ENCODE measurements around the gene PLXND1. TPM values are rescaled to one million over a fixed set of nuclear protein-coding genes. Genes with fewer than 3 reads are reported as not detected.

The PLXND1 gene
- total RNA-seq, 2 donors from 2014 or later, result 207 to 246 TPM

DNA sequence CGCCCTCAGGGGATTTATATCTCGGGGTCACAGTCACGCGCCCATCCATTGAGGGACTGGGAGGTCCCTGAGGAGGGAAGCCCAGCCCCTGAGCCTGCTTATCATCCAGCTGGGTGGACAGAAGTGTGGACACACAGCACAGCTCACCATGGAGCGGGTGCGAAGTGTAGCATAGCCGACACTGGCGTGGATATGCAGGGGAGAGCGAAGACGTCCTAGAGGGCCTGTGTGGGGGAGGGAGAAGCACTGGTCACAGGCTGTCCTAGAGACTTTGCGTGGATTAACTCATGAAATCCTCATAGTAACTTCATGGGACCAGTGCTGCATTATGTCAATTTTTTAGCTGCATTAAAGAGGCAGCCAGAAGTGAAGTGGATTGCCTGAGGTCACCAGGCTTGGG, 26.1 kb upstream of the PLXND1 start:
- no peak overlapping the region for H3K27ac ChIP-seq
- no peaks in the 10 kb centered on the region for H3K9me3 ChIP-seq
- no peaks in the 10 kb centered on the region for H3K36me3 ChIP-seq
- no peak overlapping the region for H3K4me3 ChIP-seq
- DNase-seq (ENCODE audit: low spot score), result no peak
- H3K4me1 ChIP-seq (ENCODE audit: control insufficient read depth in 1 of 2, low read depth in 2 of 2), result peaks cover 3 to 11% of the 10 kb centered on the region in 2 donors
- no peak for ATAC-seq (ENCODE audit: insufficient number of reproducible peaks, low FRiP score, low read depth)
- TF ChIP-seq, protein P1, sequence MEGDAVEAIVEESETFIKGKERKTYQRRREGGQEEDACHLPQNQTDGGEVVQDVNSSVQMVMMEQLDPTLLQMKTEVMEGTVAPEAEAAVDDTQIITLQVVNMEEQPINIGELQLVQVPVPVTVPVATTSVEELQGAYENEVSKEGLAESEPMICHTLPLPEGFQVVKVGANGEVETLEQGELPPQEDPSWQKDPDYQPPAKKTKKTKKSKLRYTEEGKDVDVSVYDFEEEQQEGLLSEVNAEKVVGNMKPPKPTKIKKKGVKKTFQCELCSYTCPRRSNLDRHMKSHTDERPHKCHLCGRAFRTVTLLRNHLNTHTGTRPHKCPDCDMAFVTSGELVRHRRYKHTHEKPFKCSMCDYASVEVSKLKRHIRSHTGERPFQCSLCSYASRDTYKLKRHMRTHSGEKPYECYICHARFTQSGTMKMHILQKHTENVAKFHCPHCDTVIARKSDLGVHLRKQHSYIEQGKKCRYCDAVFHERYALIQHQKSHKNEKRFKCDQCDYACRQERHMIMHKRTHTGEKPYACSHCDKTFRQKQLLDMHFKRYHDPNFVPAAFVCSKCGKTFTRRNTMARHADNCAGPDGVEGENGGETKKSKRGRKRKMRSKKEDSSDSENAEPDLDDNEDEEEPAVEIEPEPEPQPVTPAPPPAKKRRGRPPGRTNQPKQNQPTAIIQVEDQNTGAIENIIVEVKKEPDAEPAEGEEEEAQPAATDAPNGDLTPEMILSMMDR (IDR thresholded peaks at IDR 0.05), result no peak
- H3K27me3 ChIP-seq (replicated peaks; ENCODE audit: insufficient read depth), result no peaks in the 10 kb centered on the region

DNA sequence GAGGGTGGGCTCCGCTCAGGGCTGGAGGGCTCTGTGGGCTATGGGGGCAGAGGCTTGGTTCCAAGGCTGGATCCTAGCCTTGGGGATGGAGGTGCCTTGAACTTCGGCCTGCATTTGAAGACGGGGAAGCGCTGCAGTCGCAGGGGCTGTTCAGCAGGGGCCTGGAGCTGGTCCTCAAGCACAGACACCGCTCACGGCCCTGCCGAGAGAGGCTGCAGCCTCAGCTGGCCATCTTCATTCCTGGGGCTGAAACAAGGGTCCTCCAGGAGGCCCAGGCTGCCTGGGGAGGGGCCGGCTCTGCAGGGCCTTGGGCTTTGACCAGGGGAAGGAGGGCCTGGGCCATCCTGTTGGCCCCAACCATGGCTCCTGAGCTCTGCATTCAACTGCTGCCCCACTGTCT, 25.6 kb upstream of the PLXND1 start:
- Histone ChIP-seq H3K27me3 (replicated peaks; ENCODE audit: insufficient read depth) (no peaks in the 10 kb centered on the region), H3K4me1 (ENCODE audit: control insufficient read depth in 1 of 2, low read depth in 2 of 2) (peaks cover 3 to 16% of the 10 kb centered on the region in 2 donors), H3K27ac (no peak overlapping the region), H3K4me3 (no peak overlapping the region), H3K9me3 (no peaks in the 10 kb centered on the region), H3K36me3 (no peaks in the 10 kb centered on the region)
- no peak for DNase-seq (ENCODE audit: low spot score)
- TF ChIP-seq, protein P1 (IDR thresholded peaks at IDR 0.05), result no peak
- no peak for ATAC-seq (ENCODE audit: insufficient number of reproducible peaks, low FRiP score, low read depth)

DNA sequence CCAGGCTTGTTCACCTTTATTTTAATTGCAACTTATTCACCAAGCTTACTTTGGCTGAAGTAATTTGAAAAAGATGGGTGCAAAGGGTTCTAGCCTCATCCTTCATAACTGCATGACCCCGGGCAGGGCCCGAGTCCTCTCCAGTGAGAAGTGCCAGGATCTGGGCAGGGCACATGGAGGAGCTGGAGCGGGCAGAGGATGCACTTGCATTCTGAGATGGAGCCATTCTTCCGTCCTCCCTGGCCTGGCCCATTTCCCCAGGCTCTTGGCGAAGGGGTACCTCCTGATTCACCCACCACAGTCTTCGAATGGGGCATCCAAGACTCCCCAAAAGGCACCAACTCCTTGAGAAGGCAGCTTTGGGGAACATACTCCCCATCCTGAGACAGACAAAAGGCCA, 22.5 kb upstream of the PLXND1 start:
- no peaks in the 10 kb centered on the region for H3K27me3 ChIP-seq (replicated peaks; ENCODE audit: insufficient read depth)
- TF ChIP-seq, protein P1 (IDR thresholded peaks at IDR 0.05), result no peak
- ATAC-seq (ENCODE audit: insufficient number of reproducible peaks, low FRiP score, low read depth) (no peak), DNase-seq (ENCODE audit: low spot score) (no peak)
- H3K4me3 ChIP-seq, result no peak overlapping the region
- H3K4me1 ChIP-seq (ENCODE audit: control insufficient read depth in 1 of 2, low read depth in 2 of 2), result peaks cover 23 to 45% of the 10 kb centered on the region in 2 donors
- no peaks in the 10 kb centered on the region for H3K36me3 ChIP-seq
- H3K9me3 ChIP-seq, result no peaks in the 10 kb centered on the region
- H3K27ac ChIP-seq, result no peak overlapping the region

DNA sequence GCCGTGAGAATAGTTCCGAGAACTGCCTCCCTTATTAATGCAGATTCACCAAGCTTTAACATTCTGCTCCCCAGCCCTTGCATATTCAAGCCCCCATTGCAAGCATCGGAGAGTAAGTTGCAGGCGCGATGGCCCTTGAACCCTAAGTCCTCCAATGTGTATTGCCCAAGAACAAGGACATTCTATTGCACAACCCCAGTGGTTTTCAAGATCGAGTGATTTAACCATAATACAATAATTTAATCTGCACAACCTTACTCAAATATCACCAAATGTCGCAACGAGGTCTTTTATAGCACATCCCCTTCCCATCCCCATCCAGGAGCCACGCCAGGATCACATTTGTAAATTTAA, 21.7 kb upstream of the PLXND1 start:
- ATAC-seq (ENCODE audit: insufficient number of reproducible peaks, low FRiP score, low read depth) (no peak), DNase-seq (ENCODE audit: low spot score) (no peak)
- Histone ChIP-seq H3K27ac (peak overlapping the region; percentile 98), H3K36me3 (no peaks in the 10 kb centered on the region), H3K4me3 (peak overlapping the region; percentile 74), H3K9me3 (no peaks in the 10 kb centered on the region), H3K4me1 (ENCODE audit: control insufficient read depth in 1 of 2, low read depth in 2 of 2) (peaks cover 31 to 54% of the 10 kb centered on the region in 2 donors), H3K27me3 (replicated peaks; ENCODE audit: insufficient read depth) (no peaks in the 10 kb centered on the region)
- TF ChIP-seq, protein P1 (IDR thresholded peaks at IDR 0.05), result no peak

DNA sequence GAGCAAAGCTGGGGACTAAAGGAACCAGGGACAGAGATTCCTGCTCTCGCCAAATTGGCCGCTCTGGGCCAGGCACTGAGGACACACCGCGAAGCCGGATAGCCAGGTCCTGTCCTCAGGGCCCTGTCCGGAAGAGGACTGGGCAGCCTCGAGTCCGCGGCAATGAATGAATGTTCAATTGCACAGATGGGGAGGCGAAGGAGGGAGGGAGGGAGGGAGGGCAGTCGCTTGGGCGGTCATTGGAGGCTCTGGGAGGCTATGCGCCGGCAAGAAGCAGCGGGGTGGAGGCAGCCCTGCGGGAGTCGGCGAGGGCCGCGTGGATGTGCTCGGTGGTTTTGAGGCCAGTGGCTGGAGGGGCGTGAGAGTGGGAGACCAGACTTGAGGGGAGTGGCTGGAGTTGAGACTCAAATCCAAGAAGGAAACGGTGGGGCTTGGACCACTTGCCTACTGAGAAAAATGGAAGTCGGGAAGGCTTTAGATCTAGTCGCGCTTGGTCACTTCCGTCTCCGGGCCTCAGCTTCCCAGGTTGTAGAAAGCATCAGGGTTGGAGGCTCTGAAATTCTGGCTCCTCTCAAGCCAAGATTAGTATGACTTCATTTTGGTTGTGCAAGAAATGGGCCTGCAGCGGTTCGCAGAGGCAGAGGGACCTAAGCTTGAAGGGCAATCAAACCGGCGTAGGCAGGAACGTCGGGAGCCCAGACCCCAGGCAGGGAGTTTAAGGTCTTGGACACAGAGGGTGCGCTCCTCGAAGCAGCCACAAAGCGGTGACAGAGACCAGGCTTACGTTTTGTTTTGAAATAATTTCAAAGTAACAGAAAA, 21.1 kb upstream of the PLXND1 start:
- peak; percentile 25 for ATAC-seq (ENCODE audit: insufficient number of reproducible peaks, low FRiP score, low read depth)
- H3K36me3 ChIP-seq, result no peaks in the 10 kb centered on the region
- H3K27me3 ChIP-seq (replicated peaks; ENCODE audit: insufficient read depth), result no peaks in the 10 kb centered on the region
- TF ChIP-seq, protein P1 (IDR thresholded peaks at IDR 0.05), result peak; percentile 74
- no peaks in the 10 kb centered on the region for H3K9me3 ChIP-seq
- no peak for DNase-seq (ENCODE audit: low spot score)
- H3K4me3 ChIP-seq, result peak overlapping the region; percentile 74
- H3K4me1 ChIP-seq (ENCODE audit: control insufficient read depth in 1 of 2, low read depth in 2 of 2), result peaks cover 35 to 60% of the 10 kb centered on the region in 2 donors
- peak overlapping the region; percentile 98 for H3K27ac ChIP-seq

Measured in thoracic aorta (tissue), 2 donors.